HG03342 (cell line): Measurements from ENCODE around the gene ZNF443.
"Not testable (repeated sequence)": the region's sequence is repeated elsewhere in the genome, so short reads cannot be mapped to it uniquely, and the experiment has no call there.

Experiments used
- ATAC-seq: cut with Tn5 transposase; IDR thresholded peaks from one replicate; pipeline ENCODE4 v1.9.1; 2021; ENCODE audit warnings: mild to moderate bottlenecking, moderate library complexity; ENCODE audit not compliant: unreplicated experiment

ZNF443 gene

GRCh38 chr19:12425236-12425887, 15.5 kb downstream of the ZNF443 start:
- no peak for ATAC-seq

- not testable (repeated sequence) for ATAC-seq
Measured at GRCh38 chr19:12417273-12417672, 23.5 kb downstream of the ZNF443 start.

GRCh38 chr19:12411893-12412292, 28.9 kb downstream of the ZNF443 start:
- no peak for ATAC-seq

- ATAC-seq = peak; percentile 85
Measured at GRCh38 chr19:12400633-12401502, 40.0 kb downstream of the ZNF443 start, which contains the start of gene ZNF799. ZNF799 (minus strand) TSS chr19:12401271; CDS start chr19:12401070, 201 bp downstream.

GRCh38 chr19:12399901-12400632, 40.8 kb downstream of the ZNF443 start:
- peak; percentile 37 for ATAC-seq

- not testable (repeated sequence) for ATAC-seq
Measured at GRCh38 chr19:12391148-12391547, 49.7 kb downstream of the ZNF443 start.

- ATAC-seq = not testable (repeated sequence)
Measured at GRCh38 chr19:12386365-12386764, 54.5 kb downstream of the ZNF443 start.

- no peak for ATAC-seq
Measured at GRCh38 chr19:12380444-12380737, 60.4 kb downstream of the ZNF443 start.

GRCh38 chr19:12379732-12380443, 60.9 kb downstream of the ZNF443 start:
- no peak for ATAC-seq
